Lower leg skin (tissue), 4 donors: ENCODE results near the gene COPG1. TPM values are rescaled to one million over a fixed set of nuclear protein-coding genes. Genes with fewer than 3 reads are reported as not detected.

Experiments used
- DNase-seq, 2 donors: peaks; one replicate each; pipeline ENCODE4 v3.0.0-alpha.2; 2019; ENCODE audit warnings: low spot score in 2 of 2
- H3K4me3 ChIP-seq: fragments of 200-600 bp; sonication (generic); 2 replicates; pipeline ENCODE4 v1.5.1; 2017; ENCODE audit warnings: mild to moderate bottlenecking, low read depth; ENCODE audit not compliant: poor library complexity, severe bottlenecking
- CTCF ChIP-seq, 3 donors: fragments of 450-650 bp; IDR thresholded peaks; one replicate each; pipeline ENCODE4 v1.5.1; 2016; ENCODE audit warnings: antibody characterized with exemption in 3 of 3, mild to moderate bottlenecking in 3 of 3, moderate library complexity in 2 of 3
- POLR2A ChIP-seq, 2 donors: fragments of 450-650 bp; IDR thresholded peaks; one replicate each; pipeline ENCODE4 v1.6.1; 2016 to 2017; ENCODE audit warnings: antibody characterized with exemption in 2 of 2, mild to moderate bottlenecking in 1 of 2, moderate library complexity in 1 of 2
- WGBS, 2 donors: methylation state at CpG; one replicate each; pipeline ENCODE4 v1.1.5; 2018; 5-methylcytosine and 5-hydroxymethylcytosine counted together
- intact Hi-C: fragments of 100-400 bp; cut with DNase I; formaldehyde crosslinking; loops from one replicate; pipeline ENCODE4 v1.15.0; 2023; ENCODE audit warnings: low total_unique reads
- total RNA-seq, 4 donors: library from RNA; depleted of rRNA; stranded (reverse); fragments of >200 nt; gene quantifications; one replicate each; pipeline ENCODE4 v1.1.0, GENCODE V29; 2016

Gene COPG1
- total RNA-seq, 4 donors from 2014 or later: 69.2 to 95.2 (median 79.8) TPM

DNA sequence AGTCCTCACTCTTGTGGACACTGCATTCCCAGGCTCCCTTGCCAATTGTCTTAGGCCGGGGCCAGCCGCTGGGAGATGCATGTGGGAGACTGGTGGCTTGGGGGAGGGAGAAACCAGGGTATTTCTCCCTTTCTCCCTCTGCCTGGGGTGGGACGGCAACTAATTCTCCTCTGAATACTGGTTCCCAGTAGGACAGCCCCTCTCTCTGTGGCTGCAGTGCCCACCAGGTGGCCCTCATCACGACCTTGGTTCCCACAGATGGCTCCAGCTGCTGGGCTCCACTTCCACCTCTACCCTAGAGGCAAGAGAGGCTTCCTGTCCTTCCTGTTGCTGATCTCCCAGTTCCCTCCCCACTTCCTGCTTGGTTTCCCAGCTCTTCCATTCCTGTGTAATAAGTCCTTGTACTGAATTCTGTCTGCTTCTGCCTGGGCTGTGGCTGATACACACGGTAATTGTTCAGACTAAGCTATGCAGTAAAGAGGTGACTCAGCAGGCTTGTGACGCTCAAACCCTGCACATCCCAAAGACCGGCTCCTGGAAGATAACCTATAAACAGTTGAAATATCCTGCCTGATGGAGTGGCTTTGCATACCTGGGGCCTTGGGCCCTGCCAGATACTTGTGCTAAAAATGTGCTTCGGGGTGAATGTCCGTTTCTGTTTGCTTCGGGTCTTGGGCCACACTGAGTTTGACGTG is 20.4 kb upstream of the COPG1 start:
- no peak overlapping the region for H3K4me3 ChIP-seq
- TF ChIP-seq CTCF (IDR thresholded peaks at IDR 0.05): no peak
- no peak for TF ChIP-seq POLR2A (IDR thresholded peaks at IDR 0.05)
- no peak for DNase-seq
- intact Hi-C loops: no loop called here
- WGBS, 2 donors: 59 to 71% methylated on average over 11 of the region's 11 CpGs

GRCh38 chr3:129230311-129231019 is 18.9 kb upstream of the COPG1 start:
- H3K4me3 ChIP-seq: no peak overlapping the region
- 30 to 32% methylated on average over 7 of the region's 7 CpGs for WGBS, 2 donors
- intact Hi-C loops: no loop called here
- no peak for DNase-seq
- TF ChIP-seq CTCF (IDR thresholded peaks at IDR 0.05): no peak
- no peak for TF ChIP-seq POLR2A (IDR thresholded peaks at IDR 0.05)

DNA sequence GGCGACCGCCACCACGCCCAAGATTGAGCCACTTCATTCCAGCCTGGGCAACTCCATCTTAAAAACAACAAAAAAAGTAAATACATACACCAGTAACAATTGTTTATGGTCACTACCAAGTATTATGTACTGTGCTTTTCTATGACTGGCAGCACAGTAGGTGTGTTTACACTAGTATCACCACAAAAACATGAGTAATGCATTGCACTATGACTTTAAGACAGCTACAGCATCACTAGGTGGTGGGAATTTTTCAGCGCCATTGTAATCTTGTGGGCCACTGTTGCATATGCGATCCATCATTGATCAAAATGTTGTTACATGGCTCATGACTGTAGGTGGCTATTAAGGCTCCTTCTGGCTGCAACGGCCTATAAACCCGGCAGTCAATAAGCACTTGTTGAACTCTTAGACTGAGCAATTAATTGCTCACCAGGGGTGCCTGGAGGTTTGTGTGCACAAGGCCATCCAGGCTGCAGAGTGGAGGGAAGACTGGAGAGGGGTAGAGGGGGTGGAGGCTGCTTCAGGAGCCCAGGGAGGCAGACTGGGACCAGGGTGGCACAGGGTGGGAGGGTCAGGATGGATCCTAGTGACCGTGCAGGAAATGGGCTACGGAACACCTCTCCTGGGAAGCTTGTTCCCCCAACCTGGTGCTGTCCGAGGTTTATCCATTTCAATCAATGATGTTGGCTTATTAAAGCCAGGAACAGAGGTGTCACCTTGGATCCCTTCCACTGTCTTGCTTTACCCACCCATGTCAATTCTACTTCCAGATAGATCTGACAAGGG is 17.9 kb upstream of the COPG1 start:
- 83 to 87% methylated on average over 10 of the region's 10 CpGs for WGBS, 2 donors
- DNase-seq: no peak
- intact Hi-C loops: no loop called here
- no peak overlapping the region for H3K4me3 ChIP-seq
- TF ChIP-seq POLR2A (IDR thresholded peaks at IDR 0.05): no peak
- TF ChIP-seq CTCF (IDR thresholded peaks at IDR 0.05): no peak

DNA sequence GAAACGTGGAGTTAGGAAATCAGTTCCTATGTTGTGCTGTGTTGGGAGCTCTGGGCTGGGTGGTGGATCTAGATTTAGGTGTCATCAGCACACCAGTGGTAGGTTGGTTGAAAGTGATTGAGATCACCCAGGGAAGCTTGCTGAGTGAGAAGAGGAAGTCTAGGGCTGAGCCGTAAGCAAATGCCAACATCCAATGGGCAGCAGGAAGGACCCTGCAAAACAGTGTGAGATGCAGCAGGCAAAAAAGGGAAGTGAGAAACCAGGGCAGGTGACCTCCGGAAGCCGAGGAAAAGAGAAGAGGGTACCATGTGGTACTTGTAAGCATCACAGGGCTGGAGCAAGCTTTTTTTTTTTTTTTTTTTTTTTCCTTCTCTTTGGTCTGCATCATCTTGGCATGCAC is 15.9 kb upstream of the COPG1 start:
- TF ChIP-seq CTCF (IDR thresholded peaks at IDR 0.05) (no peak), POLR2A (IDR thresholded peaks at IDR 0.05) (no peak)
- H3K4me3 ChIP-seq: no peak overlapping the region
- intact Hi-C loops: no loop called here
- 61 to 69% methylated on average over 4 of the region's 4 CpGs for WGBS, 2 donors
- DNase-seq: peak in 1 of 2 donors; percentile 66

DNA sequence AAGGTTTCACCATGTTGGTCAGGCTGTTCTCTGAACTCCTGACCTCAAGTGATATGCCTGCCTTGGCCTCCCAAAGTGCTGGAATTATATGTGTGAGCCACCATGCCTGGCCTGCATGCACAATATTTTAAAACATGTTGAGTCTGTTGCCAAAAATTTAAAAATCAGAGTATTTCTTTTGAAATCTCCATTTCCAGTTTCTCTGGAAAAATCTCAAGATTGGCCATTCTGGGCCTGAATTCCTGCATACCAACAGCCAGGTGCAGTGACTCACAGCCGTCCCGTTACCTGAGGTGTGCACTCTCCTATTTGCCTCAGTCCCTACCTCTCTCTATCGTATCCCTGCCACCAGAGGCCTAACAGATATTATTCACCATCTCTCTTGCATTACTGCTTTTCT is 15.0 kb upstream of the COPG1 start:
- H3K4me3 ChIP-seq: no peak overlapping the region
- no peak for TF ChIP-seq POLR2A (IDR thresholded peaks at IDR 0.05)
- TF ChIP-seq CTCF (IDR thresholded peaks at IDR 0.05): no peak
- no peak for DNase-seq
- intact Hi-C loops: no loop called here
- WGBS, 2 donors: 84 to 89% methylated on average over 3 of the region's 3 CpGs
